AG04450 (cell line): ENCODE results near the gene POT1. TPM values are rescaled to one million over a fixed set of nuclear protein-coding genes. Genes with fewer than 3 reads are reported as not detected.

ENCODE experiments used
- CTCF ChIA-PET: fragments of 300-600, 350-600 bp; formaldehyde crosslinking; extraction: SDS; loops from one replicate; lab custom pipeline; 2022; ENCODE audit warnings: antibody characterized with exemption, inconsistent platforms; lab: Charles Lee
- POLR2A ChIA-PET: fragments of 350-600 bp; formaldehyde crosslinking; extraction: SDS; loops from one replicate; lab custom pipeline; 2021; ENCODE audit warnings: antibody characterized with exemption, inconsistent platforms; lab: Yijun Ruan, JAX
- DNase-seq: peaks from one replicate; pipeline ENCODE4 v3.0.0-alpha.2; 2011; ENCODE audit warnings: low read depth, low spot score
- H3K27ac ChIP-seq: one replicate; pipeline ENCODE4 v1.5.1; 2012; ENCODE audit warnings: low read depth, low read length, control low read depth
- H3K27me3 ChIP-seq: one replicate; pipeline ENCODE4 v1.6.0; 2012; ENCODE audit warnings: low read length; ENCODE audit not compliant: control insufficient read depth, insufficient read depth
- H3K4me3 ChIP-seq: 2 replicates; pipeline ENCODE4 v1.5.1; 2011; ENCODE audit warnings: mild to moderate bottlenecking, low read depth, low read length, control low read depth
- H3K9me3 ChIP-seq: 2 replicates; pipeline ENCODE4 v1.5.1; 2012; ENCODE audit warnings: low read length; ENCODE audit not compliant: control insufficient read depth, insufficient read depth
- polyA plus RNA-seq: library from polyadenylated mRNA; depleted of rRNA; stranded (reverse); fragments of >200 nt; gene quantifications from 2 replicates; pipeline ENCODE4 v1.2.3, GENCODE V29; 2011
- TF ChIP-seq, protein P1 (sequence below): IDR thresholded peaks from 2 replicates; pipeline ENCODE4 v1.5.1; 2011; ENCODE audit warnings: low read depth, low read length, control low read depth, inconsistent platforms

Gene POT1
- polyA plus RNA-seq, 1 experiment = 36.5 TPM

DNA sequence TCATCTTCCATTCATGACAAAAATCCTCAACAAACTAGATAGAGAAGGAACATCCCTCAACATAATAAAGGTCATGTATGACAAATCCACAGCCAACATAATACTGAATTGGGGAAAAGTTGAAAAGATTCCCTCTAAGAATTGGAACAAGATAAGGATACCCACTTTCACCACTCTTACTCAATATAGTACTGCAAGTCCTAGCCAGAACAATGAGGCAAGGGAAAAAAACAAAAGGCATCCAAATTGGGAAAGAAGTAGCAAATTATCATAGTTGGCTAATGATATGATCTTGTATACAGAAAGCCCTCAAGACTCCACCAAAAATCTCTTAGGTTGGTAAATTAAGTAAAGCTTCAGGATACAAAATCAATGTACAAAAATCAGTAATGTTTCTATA is 4.7 kb downstream of the POT1 start:
- POLR2A ChIA-PET = no interaction called here
- H3K27ac ChIP-seq = no peak overlapping the region
- no peaks in the 10 kb centered on the region for H3K27me3 ChIP-seq
- DNase-seq = no peak
- no peaks in the 10 kb centered on the region for H3K9me3 ChIP-seq
- TF ChIP-seq, protein P1, sequence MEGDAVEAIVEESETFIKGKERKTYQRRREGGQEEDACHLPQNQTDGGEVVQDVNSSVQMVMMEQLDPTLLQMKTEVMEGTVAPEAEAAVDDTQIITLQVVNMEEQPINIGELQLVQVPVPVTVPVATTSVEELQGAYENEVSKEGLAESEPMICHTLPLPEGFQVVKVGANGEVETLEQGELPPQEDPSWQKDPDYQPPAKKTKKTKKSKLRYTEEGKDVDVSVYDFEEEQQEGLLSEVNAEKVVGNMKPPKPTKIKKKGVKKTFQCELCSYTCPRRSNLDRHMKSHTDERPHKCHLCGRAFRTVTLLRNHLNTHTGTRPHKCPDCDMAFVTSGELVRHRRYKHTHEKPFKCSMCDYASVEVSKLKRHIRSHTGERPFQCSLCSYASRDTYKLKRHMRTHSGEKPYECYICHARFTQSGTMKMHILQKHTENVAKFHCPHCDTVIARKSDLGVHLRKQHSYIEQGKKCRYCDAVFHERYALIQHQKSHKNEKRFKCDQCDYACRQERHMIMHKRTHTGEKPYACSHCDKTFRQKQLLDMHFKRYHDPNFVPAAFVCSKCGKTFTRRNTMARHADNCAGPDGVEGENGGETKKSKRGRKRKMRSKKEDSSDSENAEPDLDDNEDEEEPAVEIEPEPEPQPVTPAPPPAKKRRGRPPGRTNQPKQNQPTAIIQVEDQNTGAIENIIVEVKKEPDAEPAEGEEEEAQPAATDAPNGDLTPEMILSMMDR = no peak
- H3K4me3 ChIP-seq = no peak overlapping the region
- CTCF ChIA-PET = no interaction called here

DNA sequence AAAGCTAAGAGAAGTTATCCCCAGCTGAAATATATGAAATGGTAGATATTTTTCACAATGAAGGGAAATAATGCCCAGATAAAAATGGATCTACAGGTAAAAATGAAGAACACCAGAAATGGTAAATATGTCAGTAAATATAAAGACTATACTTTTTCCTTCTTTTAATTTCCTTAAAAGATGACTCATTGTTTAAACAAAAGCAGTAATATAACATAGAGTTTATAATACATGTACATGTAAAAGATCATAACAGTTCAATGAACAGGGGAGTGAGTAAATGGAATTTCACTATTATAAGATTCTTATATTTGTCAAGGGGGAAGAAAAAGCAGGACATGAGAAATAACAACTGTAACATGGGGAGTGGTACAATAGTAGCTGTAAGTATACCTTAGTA is 7.4 kb downstream of the POT1 start:
- TF ChIP-seq, protein P1 = no peak
- no peak for DNase-seq
- CTCF ChIA-PET = no interaction called here

GRCh38 chr7:124919841-124920240 is 9.8 kb downstream of the POT1 start:
- DNase-seq = no peak
- H3K4me3 ChIP-seq = no peak overlapping the region
- H3K27me3 ChIP-seq = no peaks in the 10 kb centered on the region
- H3K27ac ChIP-seq = no peak overlapping the region
- no peaks in the 10 kb centered on the region for H3K9me3 ChIP-seq
- CTCF ChIA-PET = no interaction called here
- POLR2A ChIA-PET = no interaction called here
- TF ChIP-seq, protein P1 = no peak

More for the DNA sequence above, 7.4 kb downstream of the POT1 start:
- no peak overlapping the region for H3K4me3 ChIP-seq
- POLR2A ChIA-PET = no interaction called here
- no peak overlapping the region for H3K27ac ChIP-seq
- H3K27me3 ChIP-seq = no peaks in the 10 kb centered on the region
- no peaks in the 10 kb centered on the region for H3K9me3 ChIP-seq

DNA sequence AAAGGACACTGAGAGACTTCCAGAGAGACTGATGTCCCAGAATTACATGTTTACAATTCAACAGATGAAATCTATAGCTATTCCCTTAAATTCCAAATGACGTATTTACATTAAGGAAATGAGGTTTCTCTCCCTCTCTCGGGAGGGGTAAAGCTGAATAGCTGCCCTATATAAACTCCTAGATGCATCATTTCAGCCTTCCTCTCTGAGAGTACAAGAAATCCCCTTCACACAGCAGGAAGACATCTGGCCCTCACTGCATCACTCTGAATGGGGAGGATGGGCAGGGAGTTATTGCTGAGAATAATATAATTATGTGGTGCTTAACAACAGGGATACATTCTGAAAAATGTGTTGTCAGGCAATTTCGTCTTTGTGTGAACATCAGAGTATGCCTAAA is 11.0 kb downstream of the POT1 start:
- TF ChIP-seq, protein P1 = no peak
- Histone ChIP-seq H3K9me3 (no peaks in the 10 kb centered on the region), H3K27me3 (no peaks in the 10 kb centered on the region), H3K4me3 (no peak overlapping the region), H3K27ac (no peak overlapping the region)
- ChIA-PET POLR2A (no interaction called here), CTCF (no interaction called here)
- no peak for DNase-seq

DNA sequence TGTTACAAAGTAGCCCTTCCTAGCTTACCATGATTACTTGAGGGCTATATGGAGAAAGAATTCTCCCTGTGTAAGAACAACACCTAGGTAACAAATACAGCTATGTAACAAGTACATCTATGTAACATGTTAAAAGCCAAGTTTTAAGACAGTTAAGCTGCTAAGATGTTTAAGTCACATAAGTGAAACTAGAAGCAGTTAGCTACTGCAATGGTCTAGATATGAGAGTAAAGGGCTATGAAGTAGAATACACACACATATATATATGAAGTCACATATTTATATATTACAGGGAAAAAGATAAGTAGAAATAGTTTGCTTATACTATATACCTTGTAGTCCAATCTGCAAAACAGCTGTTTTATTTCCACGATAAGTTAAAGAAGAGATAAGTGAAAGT is 14.4 kb downstream of the POT1 start:
- H3K4me3 ChIP-seq = no peak overlapping the region
- no peaks in the 10 kb centered on the region for H3K9me3 ChIP-seq
- H3K27me3 ChIP-seq = no peaks in the 10 kb centered on the region
- DNase-seq = no peak
- CTCF ChIA-PET = no interaction called here
- TF ChIP-seq, protein P1 = no peak
- H3K27ac ChIP-seq = no peak overlapping the region
- POLR2A ChIA-PET = no interaction called here
